Fibroblast of the aortic adventitia (primary cell): ENCODE measurements around the gene NOX5. TPM values are rescaled to one million over a fixed set of nuclear protein-coding genes. Genes with fewer than 3 reads are reported as not detected.
A peak's percentile ranks its signal among the peaks of the same experiment; 100 is the strongest.

ENCODE experiments used
- DNase-seq: peaks from one replicate; pipeline ENCODE4 v3.0.0-alpha.2; 2010; ENCODE audit warnings: low read depth
- H3K4me3 ChIP-seq: 2 replicates; pipeline ENCODE4 v1.5.1; 2011; ENCODE audit warnings: low read depth, mild to moderate bottlenecking, control low read depth, low read length, moderate library complexity
- total RNA-seq: library from RNA; depleted of rRNA; stranded (reverse); fragments of >200 nt; gene quantifications from 2 replicates; pipeline ENCODE4 v1.2.3, GENCODE V29; 2012; ENCODE audit warnings: low replicate concordance
- TF ChIP-seq, protein P1 (sequence below): IDR thresholded peaks from 2 replicates; pipeline ENCODE4 v1.5.1; 2011; ENCODE audit warnings: mild to moderate bottlenecking, low read length, control low read depth, inconsistent platforms; ENCODE audit not compliant: insufficient read depth

NOX5 gene
- total RNA-seq, 1 donor, result 0.27 TPM

DNA sequence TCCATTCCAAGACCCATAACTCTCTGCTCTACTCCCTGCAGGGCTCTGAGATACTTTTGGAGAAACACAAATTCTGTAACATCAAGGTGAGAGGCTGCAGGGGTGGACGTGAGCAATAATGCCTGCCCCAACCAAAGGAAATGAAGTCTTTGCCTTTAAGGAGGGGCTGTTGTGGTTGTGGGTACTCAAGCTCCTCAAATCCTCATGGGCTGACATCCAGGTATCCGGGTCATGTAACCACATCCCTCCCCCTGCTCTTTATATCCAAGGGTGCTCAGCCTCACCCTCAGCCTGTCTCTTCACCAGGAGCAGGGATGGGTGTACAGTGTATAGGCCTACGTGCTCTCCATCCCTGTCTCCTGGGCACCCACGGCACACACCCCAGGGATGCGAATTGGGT is 32.3 kb downstream of the NOX5 start:
- DNase-seq, result no peak
- TF ChIP-seq, protein P1, sequence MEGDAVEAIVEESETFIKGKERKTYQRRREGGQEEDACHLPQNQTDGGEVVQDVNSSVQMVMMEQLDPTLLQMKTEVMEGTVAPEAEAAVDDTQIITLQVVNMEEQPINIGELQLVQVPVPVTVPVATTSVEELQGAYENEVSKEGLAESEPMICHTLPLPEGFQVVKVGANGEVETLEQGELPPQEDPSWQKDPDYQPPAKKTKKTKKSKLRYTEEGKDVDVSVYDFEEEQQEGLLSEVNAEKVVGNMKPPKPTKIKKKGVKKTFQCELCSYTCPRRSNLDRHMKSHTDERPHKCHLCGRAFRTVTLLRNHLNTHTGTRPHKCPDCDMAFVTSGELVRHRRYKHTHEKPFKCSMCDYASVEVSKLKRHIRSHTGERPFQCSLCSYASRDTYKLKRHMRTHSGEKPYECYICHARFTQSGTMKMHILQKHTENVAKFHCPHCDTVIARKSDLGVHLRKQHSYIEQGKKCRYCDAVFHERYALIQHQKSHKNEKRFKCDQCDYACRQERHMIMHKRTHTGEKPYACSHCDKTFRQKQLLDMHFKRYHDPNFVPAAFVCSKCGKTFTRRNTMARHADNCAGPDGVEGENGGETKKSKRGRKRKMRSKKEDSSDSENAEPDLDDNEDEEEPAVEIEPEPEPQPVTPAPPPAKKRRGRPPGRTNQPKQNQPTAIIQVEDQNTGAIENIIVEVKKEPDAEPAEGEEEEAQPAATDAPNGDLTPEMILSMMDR, result no peak
- H3K4me3 ChIP-seq, result no peak overlapping the region

DNA sequence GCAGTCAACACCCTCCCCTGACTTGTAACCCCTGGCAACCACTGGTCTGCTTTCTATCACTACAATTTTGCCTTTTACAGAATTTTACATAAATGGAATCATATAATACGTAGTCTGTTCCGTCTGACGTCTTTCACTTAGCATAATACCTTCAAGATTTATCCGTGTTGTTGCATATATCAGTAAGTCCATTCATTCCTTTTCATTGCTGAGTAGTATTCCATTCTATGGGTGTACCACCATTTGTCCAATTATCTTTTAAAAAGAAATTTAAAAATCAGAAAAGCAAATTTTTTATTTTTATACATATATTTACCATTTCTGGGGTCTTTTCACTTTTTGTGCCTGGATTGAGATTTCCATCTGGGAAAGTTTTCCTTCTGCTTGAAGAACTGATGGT is 35.5 kb downstream of the NOX5 start:
- no peak for DNase-seq
- TF ChIP-seq, protein P1, result no peak
- H3K4me3 ChIP-seq, result no peak overlapping the region

DNA sequence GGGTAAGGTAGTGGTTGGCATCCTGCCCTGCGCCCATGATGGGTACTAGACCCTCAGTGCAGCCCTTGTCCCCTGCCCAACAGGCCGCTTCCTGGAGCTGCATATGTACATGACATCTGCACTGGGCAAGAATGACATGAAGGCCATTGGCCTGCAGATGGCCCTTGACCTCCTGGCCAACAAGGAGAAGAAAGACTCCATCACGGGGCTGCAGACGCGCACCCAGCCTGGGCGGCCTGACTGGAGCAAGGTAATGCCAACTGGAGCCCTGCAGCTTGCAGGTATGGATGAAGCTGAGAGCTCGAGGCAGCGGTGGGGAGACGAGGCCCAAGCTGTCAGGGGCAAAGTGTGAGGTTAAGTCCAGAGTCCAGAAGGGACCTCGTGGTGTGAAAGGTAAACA is 40.8 kb downstream of the NOX5 start:
- TF ChIP-seq, protein P1, result no peak
- DNase-seq, result no peak
- H3K4me3 ChIP-seq, result no peak overlapping the region

DNA sequence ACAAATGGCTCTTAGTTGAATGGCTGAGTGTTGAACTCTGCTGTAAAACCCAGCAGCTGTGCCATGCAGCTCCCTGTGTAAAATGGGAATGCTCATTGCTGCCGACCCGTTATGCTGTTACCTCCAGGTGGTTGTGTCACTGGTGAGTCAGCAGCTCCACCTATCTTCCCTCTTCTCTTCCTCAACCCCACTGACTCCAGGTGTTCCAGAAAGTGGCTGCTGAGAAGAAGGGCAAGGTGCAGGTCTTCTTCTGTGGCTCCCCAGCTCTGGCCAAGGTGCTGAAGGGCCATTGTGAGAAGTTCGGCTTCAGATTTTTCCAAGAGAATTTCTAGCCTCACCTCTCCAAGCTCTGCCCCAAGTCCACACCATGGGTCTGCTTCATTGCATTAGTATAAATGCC is 41.9 kb downstream of the NOX5 start:
- TF ChIP-seq, protein P1, result no peak
- no peak overlapping the region for H3K4me3 ChIP-seq
- no peak for DNase-seq

DNA sequence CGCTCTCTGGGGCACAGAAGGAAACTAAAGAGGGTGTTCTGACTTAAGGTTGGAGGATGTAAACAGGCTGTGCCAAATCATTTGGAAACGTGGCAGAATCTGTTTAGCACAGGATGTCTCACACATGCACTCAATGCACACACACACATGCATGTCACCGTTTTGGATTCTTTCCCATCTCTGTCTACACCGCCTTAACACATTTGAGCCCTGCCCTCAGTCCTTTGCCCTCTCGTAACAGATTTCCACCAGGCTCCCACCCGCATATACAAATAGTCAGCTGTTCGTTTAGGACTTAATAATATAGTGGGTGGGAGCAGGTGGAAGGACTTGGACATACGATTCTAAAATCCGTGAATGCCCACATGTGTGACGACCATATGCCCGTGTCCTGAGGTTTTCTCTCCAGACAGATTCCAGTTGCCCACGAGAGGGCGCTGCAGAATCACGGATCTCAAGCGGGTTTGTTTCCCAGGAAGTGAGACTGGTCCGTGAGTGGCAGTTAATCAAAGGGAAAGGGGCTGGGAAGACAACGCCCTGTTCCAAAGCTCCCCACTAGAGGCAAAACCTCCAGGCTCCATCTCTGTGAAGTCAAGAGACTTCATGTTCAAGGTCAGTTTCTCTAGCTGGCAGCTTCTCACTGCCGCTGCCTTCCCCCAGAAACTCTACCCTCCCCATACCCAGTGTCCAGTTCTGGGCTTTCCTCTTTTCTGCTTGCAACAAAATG is 44.5 kb downstream of the NOX5 start:
- peak; percentile 87 for DNase-seq
- no peak overlapping the region for H3K4me3 ChIP-seq
- TF ChIP-seq, protein P1, result peak; percentile 79

DNA sequence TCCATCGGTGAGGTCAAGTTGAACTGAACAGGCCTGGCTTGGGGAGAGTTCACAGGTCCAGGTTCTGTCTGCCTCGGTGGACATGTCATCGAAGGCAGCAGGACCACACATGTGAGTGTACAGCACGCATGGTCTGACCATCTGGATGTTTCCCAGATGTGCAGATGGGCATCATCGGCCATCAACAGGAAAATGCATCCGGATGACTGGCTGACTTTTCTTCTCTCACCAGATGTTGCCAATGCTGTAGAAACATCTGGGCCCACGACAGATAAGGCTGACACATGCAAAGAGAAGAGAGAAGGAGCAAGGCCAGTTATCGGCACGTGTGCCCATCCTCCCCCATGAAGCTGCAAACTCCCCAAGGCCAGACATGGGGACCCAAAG is 45.1 kb downstream of the NOX5 start:
- TF ChIP-seq, protein P1, result no peak
- no peak overlapping the region for H3K4me3 ChIP-seq
- DNase-seq, result no peak

DNA sequence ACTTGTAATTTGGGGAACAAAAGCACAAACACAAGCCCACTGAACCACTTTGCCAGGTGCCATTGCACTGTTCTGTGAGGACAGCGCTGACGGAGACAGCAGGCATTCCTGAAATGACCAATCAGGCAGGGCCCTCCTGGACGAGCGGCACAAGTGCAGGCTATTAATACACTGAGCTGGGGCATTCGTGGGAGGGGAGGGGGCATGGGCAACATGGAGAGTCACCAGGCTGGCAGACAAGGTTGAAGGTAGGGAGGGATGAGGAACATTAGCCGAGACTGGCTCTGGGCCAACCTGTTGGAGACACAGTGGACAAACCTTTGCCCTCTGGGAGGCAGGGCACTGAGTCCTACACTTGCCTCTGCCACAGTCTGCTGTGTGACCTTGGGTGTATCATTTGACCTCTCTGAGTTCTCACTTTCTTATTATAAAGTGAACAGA is 45.6 kb downstream of the NOX5 start:
- no peak overlapping the region for H3K4me3 ChIP-seq
- TF ChIP-seq, protein P1, result no peak
- no peak for DNase-seq
